Measurements from ENCODE around the gene RNASE12.
"Not testable (repeated sequence)": the region's sequence is repeated elsewhere in the genome, so short reads cannot be mapped to it uniquely, and the experiment has no call there.

Gene RNASE12

DNA sequence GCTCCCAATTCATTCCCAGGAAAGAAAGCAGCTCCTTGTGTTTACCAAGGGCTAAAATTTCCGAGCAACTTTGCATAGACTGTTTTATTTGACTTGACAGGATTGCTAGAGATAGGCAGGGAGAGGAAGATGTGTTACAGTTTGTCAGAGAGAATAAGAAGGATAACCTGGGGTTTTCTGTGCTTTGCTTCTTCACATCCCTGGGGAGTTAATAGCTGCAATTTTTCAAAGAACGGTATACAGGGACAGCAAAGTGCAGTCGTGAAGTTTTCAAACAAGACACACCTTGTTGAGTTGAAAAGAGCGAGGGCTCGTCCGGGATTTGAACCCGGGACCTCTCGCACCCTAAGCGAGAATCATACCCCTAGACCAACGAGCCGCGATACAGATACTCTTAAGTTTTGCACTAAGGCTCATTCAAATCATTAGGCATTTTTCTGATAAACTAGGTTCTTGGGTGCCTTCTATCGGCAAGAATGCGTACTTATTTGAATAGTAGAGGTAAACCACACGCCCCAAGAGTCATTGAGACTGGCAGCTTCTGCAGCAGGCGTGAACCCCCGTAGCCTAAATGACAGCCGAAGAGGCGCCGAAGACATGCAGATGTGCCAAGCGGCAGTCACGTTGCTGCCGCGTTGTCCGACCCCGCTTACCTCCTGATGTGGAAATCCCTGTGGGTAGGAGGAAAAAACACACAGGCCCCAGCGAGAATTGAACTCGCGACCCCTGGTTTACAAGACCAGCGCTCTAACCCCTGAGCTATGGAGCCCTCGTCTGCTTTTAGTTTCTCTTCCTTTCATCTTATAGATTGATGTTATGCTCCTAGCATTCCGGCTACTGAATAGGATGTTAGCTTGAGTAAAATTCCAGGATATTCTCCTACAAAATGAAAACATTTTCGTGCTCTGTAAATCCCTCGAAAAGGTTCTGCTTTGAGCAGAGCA is 22.2 kb upstream of the RNASE12 start:
- DNase-seq: peak; percentile 92

DNA sequence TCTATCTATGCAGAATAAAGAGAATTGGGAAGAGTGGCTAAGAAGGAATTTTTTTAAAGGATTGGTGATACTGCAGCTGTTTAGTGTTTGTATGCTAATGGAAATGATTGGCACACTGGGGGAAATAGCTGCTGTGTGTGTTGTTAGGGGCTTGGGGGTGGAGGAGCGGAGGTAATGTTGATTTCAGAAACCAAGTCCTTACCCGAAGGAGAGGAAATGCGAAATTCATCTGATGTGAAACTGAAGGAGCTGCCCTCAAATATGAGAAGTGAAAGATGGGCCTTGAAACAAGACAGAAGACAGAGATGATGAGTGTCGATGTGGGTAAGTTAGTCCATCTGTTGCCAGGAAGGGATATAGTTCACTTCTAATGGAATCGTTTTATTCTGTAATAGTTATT is 21.2 kb upstream of the RNASE12 start:
- DNase-seq: no peak

DNA sequence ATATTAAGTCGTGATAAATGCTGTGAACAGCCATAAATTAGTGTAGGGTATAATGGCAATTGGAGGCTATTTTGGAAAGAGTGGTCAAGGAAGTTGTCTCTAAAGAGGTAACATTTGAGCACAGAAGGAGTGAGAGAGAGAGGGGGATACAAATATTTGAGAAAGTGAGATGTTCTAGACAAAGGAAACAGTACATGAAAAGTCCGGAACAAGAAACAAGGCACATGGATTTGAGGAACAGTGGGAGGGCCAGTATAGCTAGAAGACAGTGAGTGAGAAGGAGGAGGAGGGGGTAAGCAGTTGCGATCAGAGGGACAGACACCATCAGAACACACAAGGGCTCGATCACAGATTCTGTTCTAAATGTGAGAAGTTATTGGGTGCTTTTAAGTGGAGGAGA is 20.1 kb upstream of the RNASE12 start:
- no peak for DNase-seq

DNA sequence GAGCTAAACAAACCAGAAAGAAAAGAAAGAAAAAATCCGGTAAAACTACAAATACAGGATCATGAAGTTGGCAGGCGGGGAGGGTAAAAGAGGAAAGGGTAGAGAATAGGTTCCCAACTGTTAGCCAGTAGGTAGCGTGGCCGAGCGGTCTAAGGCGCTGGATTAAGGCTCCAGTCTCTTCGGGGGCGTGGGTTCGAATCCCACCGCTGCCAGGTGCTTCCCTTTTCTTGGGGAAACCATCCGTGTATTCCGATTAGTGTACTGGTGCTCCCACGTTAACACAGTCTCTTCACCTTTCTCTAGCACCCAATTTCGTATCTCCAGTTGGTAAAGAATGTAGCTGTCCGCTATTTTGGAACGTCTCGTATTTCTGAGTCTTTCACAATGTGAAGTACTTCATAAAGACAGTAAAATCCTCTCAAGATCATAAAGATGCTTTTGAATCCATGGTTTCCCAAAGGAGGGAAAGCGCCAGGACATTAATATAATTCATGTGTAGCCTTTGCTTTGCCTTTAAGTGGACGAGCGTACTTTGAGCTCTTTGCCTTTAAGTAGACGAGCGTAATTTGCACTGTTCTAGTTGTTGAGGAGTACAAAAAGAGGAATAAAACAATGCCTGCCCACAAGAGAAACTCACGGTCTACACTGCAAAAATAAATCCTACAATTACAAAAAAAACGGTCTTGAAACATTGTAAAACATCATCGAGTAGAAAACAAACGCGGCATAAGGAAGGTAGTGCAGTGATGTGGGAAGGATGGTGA is 19.0 kb upstream of the RNASE12 start:
- peak; percentile 87 for DNase-seq

DNA sequence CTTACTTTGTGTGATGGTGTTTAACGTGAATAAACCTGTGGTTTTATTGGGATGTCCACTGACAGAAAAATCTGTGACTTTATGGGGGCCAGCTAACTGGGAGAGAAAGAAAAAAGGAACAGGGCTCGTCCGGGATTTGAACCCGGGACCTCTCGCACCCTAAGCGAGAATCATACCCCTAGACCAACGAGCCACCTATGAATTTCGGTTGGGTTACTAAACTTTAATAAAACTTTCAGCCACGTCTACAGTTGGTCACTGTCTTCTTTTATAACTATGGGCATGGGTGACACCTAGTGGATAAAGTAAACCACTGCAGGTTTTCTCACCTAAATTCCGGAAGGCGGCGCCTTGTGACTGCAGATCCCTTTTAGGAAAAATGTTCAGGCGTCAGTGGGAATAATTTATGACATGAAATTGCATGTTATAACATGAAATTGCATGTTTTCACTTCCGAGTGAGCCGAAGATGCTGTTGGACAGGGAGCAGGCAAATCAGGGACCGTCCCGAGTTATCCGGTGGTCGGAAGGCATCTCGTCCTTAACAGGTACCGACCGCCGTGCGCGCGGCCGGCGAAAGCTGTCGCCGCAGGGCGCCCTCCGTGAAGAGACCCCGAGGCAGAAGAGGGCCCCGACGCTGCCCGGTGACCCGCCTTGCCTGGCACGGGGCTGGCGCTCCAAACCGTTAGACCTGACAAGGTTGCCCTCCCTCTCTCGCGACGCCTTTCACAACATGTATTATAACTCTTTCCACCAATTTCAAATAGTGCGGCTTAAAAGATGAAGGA is 18.2 kb upstream of the RNASE12 start:
- peak; percentile 88 for DNase-seq

DNA sequence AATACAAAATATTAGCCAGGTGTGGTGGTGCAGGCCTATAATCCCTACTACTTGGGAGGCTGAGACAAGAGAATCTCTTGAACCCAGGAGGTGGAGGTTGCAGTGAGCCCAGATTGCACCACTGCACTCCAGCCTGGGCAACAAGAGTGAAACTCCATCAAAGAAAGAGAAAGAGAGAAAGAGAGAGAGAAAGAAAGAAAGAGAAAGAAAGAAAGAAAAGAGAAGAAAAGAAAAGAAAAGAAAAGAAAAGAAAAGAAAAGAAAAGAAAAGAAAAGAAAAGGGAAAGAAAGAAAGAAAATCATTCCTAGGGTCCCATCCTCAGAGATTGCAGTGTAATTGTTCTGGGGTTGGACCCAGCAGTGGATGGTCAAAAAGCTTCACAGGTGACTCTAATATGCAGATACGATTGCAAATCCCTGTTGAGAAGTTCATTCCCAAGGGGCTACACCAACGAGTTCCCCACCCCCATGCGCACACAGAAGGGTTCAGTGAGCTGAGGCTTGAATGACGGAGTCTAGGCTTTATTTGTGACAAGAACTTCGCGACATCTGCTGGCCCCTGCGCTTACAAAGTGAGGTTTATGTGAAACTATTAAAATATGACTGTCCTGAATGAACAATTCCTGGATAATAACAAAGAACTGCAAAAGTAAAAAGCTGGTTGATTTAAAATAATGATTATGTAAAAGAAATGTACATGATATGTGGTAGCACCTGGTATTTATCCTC is 17.4 kb upstream of the RNASE12 start:
- no peak for DNase-seq

DNA sequence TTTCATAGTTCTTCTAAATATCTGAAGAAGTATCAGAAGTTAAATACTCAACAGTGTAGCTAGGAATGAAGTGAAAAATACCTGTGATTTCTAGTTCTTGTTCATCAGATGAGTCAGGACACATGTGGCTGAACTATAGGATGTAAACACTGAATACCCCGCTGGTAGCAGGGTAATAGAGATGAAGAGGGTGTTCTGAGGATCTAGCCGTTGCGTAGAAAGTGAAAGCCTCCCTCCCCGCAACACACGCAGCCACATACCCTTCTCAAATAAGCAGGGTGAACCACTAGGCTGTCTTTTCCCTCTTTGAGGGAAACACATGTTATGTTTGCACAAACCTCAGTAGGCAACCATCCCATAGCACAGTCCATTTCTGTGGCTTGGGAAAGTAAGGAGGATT is 16.4 kb upstream of the RNASE12 start:
- DNase-seq: no peak

DNA sequence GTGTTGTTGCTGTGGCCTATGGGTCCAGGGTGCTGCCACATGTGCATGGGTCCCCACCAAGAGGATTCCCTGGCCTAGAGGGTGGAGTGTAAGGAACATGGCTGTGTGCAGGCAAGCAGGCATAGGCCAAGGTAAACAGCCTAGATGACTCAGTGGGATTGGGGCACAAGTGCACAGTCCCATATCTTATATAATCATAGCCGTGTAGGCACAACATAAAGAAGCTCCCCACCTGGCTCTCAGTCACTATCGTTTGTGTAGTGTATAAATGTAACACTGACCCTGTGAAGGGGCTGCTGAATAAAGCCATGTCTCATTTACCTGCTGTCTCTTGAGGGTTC is 15.7 kb upstream of the RNASE12 start:
- DNase-seq: no peak

DNA sequence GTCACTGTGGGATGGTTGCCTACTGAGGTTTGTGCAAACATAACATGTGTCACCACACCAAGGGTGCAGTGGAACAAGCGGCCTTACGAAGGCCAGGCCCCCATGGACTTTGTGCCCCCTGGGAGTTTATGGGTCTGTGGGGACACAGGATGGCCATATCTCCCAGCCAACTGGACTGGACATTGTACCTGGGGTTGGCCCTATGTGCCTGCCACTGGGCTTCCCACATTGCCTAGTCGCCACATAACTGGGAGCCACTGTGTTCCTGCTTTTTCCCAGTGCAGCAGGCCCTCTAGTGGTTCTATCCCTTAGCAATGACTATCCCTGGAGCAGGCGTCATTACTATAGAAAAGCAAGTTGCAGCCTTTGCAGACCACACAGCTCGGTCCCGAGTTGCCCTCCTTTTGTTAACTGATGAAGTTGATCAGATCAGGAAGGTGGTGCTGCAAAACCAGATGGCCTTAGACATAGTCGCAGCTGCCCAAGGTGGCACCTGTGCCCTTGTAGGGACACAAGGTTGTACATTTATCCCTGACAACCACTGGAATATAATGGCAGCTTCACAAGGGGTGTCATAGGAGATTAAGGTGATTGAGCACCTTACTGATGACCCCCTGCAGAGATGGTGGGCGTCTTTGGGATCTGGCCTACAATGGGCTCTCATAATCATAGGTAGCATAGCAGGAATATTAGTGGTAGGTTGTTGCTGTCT is 15.2 kb upstream of the RNASE12 start:
- DNase-seq: no peak

DNA sequence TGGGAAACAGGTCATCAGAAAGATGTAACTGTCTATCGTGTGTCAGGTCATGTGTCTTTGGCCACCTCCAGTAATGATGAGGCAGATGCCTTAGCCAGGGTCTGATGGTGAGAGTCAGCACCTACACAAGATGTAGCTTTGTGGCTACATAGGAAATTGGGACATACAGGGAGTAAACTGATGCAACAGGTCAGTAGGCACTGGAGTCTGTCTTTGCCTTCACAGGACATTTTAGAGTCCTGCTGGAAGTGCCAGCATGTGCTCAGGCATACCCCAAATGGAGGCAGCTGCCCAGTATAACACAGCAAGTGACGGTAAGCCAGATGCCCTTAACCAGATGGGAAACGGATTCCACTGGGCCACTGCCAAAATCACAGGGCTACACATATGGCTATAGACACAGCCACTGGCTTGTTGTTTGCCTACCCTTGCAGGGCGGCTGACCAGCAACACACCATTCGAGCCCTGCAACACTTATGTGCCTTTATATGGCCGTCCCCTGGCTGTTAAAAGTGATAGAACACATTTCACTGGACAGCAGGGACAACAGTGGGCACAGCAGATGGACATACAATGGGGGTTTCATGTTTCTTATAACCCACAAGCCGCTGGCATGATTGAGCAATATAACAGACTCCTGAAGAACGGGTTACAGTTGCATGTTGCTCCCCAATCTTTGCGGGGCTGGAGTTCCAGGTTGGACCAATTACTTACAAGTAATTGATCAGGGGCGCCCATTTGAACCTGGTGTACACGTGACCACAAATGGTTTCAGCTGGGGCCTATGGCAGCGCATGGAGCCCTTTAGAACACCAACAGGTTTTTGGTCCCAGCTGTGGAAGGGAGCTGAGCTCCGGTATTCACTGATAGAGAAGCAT is 12.9 kb upstream of the RNASE12 start:
- DNase-seq: peak; percentile 44

DNA sequence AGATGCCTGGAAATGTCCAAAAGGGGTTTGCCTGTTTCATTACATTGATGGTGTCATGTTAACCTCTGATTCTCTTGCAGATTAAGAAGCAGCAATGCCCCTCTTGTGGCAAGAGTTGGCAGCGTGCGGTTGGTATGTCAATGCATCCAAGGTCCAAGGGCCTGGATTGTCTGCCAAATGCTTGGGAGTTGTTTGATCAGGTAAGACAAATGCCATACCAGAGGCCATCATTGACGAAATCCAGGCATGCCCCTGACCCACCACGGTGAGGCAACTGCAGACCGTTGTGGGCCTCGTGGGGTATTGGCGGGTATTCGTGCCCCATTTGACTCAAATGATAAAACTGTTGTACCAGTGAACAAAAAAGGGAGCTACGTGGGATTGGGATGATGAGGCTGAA is 11.4 kb upstream of the RNASE12 start:
- no peak for DNase-seq

DNA sequence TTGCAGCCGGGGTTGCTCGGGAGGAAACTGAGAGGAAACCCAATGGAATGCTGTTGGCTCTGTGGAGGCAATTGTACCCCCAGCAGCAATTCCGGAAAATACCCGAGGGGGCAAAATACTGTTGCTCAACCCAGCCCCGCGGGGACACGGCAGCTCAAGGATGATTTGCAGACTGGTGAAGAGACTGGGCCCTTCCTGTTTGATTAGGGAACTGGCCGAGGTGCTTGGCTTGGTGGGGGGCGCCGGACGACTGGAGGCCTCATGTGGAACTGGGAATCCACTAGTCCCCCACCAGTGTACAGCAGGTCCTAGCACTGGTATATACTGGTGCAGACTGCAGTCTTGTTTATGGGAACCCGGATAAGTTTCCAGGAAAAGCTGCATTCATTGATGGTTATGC is 10.3 kb upstream of the RNASE12 start:
- DNase-seq: no peak

DNA sequence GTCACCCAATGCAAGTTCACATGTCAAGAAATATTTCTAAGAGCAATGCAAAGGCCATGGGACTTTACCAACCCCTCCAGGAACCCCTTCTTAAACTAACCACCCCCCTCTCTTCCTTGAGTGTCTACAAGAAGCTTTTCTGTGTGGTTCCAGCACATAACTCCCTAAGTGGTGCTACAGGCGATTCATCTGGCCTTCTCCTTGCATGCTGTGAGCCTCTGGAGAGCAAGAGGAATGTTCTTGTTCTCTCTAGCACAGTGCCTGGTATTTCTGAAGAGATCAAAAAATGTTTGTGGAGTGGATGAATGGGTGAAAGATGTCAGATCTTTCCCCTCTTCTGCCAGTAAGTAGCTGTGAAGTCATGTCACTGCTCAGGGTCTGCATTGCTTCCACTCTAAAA is 5.9 kb upstream of the RNASE12 start:
- no peak for DNase-seq

DNA sequence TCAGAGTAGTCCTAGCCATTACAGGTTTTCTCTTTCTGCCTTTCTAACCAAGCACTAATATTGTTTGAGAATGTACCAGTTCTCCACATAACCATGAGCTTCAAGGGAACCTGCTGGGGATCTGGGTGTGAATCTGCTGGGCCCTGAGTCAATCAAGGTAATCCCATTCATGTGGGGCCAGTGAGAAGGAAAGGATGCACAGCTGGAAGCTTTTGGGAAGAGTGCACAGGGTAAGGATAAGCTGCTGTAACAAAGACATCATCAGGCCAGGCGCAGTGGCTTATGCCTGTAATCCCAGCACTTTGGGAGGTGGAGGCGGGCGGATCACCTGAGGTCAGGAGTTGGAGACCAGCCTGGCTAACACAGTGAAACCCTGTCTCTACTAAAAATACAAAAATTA is 4.5 kb upstream of the RNASE12 start:
- DNase-seq: not testable (repeated sequence)

DNA sequence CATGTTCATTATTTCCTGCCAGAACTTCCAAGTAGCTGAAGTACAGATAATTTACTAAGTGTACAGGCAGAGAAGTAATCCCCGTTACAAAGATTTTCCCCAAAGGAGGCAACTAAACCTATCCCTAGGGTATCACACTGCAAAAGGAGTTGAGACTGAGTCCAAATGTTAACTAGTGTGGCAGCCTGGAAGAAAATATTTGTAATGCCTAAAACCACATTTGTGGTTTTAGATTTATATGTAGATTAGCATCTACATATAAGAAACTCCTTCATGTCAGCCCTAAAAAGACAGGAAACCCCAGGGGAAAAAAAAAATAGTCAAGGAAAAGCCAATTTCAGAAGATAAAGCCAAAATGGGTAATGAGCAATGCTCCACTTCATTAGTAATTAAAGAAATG is 1.4 kb upstream of the RNASE12 start:
- no peak for DNase-seq

DNA sequence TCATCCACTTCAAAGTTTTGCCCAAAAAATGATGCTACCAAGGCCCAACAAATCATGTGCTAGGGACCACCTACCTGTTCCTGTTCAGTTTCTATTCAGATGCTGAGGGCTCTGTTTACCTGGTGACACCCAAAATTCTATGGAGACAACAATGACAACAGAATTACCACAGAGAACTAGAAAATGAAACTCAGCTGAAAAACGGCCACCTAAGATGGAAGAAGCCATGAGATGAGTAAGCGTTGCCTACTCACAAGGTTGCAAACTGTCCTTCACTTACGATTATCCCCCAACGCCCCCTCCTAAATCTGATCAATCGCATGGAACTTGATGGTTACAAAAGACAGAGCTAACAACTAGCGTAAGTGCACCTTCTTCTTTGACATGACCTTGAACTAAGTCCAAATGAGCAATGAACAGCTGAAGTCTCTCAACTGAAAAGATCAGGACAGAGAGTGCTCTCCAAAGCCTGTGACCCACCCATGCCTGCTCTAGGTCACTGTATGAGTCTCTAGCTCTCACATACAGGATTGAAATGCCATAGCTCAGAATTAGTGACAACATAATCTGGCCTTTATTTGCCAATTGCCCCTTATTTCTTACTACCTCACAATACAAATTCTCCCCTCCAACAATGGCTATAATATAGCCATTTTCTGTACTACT is 3.6 kb downstream of the RNASE12 start, which contains the start of gene RNASE11:
TSS of gene RNASE11 (minus strand) at position 513 of the 666 bp plus-strand sequence.
- no peak for DNase-seq

DNA sequence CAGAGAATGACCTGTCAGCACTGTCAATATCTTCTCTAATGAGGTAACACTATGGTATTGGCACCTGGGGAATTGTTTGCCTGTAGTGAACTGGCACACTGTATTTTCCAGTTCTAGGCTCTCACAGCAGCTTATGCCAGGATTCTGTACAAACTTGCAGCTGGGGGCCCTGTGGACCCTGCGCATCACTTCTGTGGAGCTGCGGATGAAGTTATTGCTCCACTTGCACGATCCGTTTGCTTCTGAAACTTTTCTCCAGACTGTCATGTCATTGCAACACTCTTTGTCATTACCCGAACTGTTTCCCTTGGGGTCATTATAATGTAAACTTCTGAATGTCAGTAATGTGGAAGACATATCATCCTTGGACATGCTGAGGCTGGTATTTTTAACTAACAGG is 7.3 kb downstream of the RNASE12 start:
- no peak for DNase-seq

DNA sequence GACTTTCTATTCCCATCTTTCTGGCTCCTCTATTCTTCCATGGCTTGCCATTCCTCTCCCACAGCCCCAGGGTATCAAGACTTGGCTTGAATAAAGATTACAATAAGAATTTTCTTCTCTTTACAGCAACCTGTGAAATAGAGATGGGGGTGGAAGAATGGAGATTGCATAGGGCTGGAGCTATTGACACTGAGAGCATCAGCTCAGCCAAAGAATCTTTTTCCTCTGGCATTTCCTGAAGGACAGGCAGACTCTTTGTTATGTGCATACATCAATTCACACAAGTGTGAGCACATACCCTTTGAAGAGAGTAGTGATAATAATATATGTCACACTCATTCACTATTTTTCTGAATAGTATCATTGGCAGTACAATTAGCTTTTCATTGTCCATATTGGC is 8.0 kb downstream of the RNASE12 start:
- DNase-seq: no peak

DNA sequence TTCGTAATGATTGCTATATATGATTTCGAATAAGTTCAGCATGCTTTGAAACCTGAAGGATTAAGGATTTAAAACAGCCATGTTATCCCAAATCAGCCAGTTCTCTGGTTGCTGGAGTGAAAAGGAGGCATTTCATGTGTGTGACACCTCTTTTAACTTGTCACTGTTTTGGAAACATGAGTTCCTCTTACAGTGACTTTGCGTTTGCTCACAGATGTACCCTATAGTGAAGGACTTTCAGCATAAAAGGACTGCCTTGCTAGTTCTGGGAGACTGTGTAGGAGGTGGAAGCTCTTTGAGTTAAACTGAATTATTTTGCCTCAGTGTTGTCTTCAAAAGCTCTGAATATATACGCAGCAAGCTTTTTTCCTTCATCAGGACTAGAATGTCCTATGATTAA is 10.9 kb downstream of the RNASE12 start:
- no peak for DNase-seq

DNA sequence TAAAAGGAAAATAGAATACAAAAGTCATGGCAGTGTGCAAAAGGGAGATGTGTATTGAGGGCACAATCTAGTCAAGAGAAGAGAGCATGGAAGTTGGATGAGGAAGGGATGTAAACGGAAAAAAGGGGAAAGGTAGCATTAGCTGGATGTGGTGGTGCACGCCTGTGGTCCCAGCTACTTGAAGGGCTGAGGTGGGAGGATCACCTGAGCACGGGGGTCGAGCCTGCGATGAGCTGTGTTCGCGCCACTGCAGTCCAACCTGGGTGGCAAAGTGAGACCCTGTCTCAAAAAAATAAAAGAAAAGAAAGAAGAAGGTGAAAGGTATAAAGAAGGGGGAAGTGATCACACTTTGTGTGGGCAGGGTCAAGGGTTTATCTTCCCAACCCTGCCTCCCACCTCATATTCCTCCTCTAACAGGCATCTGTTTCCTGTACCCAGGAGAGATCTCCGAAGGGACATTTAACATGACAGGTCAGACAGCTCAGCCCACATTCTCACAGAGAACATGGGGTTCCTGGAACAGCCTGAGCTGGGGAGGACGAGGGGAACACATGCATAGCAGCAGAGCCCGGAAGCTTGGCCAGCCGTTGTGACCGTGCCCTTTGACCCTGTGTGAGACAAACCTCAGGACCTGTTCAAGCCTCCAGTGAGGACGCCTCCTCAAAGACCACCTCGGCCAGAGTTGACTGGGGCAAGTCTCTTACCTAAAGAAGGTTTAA is 12.2 kb downstream of the RNASE12 start:
- DNase-seq: no peak

Data from femur (tissue), 1 donor.